ENCODE data around the gene CSKMT.

DNA sequence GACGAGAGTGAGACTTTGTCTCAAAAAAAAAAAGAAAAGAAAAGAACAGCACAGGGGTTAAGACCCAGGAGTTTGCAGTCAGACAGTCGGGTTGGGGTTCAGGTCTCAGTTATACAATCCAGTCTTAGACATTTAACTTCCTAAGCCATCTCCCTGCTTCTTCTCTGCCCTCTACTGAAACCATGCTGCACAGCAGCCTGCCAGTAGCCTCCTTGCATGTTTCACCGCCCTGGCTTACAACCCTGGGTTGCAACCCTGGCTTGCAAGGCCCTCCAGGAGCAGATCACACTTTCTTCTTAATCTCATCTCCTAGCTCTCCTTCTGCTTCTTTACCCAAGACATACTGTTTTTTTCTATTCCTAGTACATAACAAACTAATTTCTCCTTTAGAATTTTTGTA is 37.4 kb upstream of the CSKMT start:
- TF ChIP-seq CTCF (conservative IDR thresholded peaks at IDR 0.05) (no peak), EZH2 (IDR thresholded peaks at IDR 0.05; ENCODE audit: low read depth) (no peak)
